ENCODE measurements around the gene ITGA1. TPM values are rescaled to one million over a fixed set of nuclear protein-coding genes. Genes with fewer than 3 reads are reported as not detected.

Gene ITGA1
- total and polyA plus RNA-seq, 4 donors, result 24.2 to 187 (median 48.5) TPM

- Histone ChIP-seq H3K27ac (ENCODE audit: low read depth in 1 of 2, low read length in 2 of 2) (no peak overlapping the region), H3K4me1 (ENCODE audit: control insufficient read depth in 4 of 4, insufficient read depth in 4 of 4, low read length in 3 of 4) (peaks cover 0 to 16% (median 9%) of the 10 kb centered on the region in 4 donors), H3K27me3 (ENCODE audit: control insufficient read depth in 4 of 4, insufficient read depth in 4 of 4, low read length in 3 of 4) (peaks cover 0 to 4% (median 0%) of the 10 kb centered on the region in 4 donors), H3K36me3 (ENCODE audit: control insufficient read depth in 4 of 4, insufficient read depth in 3 of 4, low read depth in 1 of 4, low read length in 3 of 4) (no peaks in the 10 kb centered on the region), H3K9ac (ENCODE audit: low read depth in 1 of 2, low read length in 2 of 2) (no peak overlapping the region), H3K4me3 (ENCODE audit: low read depth in 1 of 3, low read length in 3 of 3) (no peak overlapping the region), H3K9me3 (ENCODE audit: control insufficient read depth in 4 of 4, low read length in 3 of 4) (no peaks in the 10 kb centered on the region)
- TF ChIP-seq RAD21 (IDR thresholded peaks at IDR 0.05) (no peak), TAF1 (conservative IDR thresholded peaks at IDR 0.05) (no peak), HNF4A (conservative IDR thresholded peaks at IDR 0.05) (no peak), ZBTB33 (IDR thresholded peaks at IDR 0.05) (no peak), FOXA1 (IDR thresholded peaks at IDR 0.05) (no peak), NR2F2 (IDR thresholded peaks at IDR 0.05) (no peak), EGR1 (IDR thresholded peaks at IDR 0.05; ENCODE audit: low read depth in 2 of 2) (no peak), MAX (IDR thresholded peaks at IDR 0.05) (no peak), HNF4G (IDR thresholded peaks at IDR 0.05) (no peak), GABPA (IDR thresholded peaks at IDR 0.05 in 1 of 2, conservative IDR thresholded peaks at IDR 0.05 in 1 of 2) (no peak), YY1 (IDR thresholded peaks at IDR 0.05) (no peak), JUND (IDR thresholded peaks at IDR 0.05) (no peak), FOXA2 (IDR thresholded peaks at IDR 0.05) (no peak), SP1 (IDR thresholded peaks at IDR 0.05) (no peak), RXRA (IDR thresholded peaks at IDR 0.05) (no peak), REST (IDR thresholded peaks at IDR 0.05) (no peak), CTCF (IDR thresholded peaks at IDR 0.05; ENCODE audit: low read depth, low read length, missing input control) (no peak), ATF3 (IDR thresholded peaks at IDR 0.05) (no peak)
- no peak for DNase-seq (ENCODE audit: low spot score)
- 92% methylated on average over 3 of the region's 3 CpGs for WGBS
Measured at GRCh38 chr5:52985306-52985705, 197.6 kb downstream of the ITGA1 start.

All from liver (tissue), 9 donors.